GM18502 (cell line): Measurements from ENCODE around the gene RAP1GAP2.
"Not testable (repeated sequence)": the region's sequence is repeated elsewhere in the genome, so short reads cannot be mapped to it uniquely, and the experiment has no call there.

Experiments
- ATAC-seq: cut with Tn5 transposase; IDR thresholded peaks from one replicate; pipeline ENCODE4 v1.9.1; 2021; ENCODE audit warnings: mild to moderate bottlenecking; ENCODE audit not compliant: unreplicated experiment, poor library complexity

RAP1GAP2 gene

GRCh38 chr17:3008336-3009288 lies 212.4 kb downstream of the RAP1GAP2 start:
- ATAC-seq, result no peak

GRCh38 chr17:3009411-3009920 lies 213.2 kb downstream of the RAP1GAP2 start:
- no peak for ATAC-seq

GRCh38 chr17:3011891-3012290 lies 215.7 kb downstream of the RAP1GAP2 start:
- ATAC-seq, result no peak

- no peak for ATAC-seq
These were observed 216.8 kb downstream of the RAP1GAP2 start for GRCh38 chr17:3012926-3013581.

DNA sequence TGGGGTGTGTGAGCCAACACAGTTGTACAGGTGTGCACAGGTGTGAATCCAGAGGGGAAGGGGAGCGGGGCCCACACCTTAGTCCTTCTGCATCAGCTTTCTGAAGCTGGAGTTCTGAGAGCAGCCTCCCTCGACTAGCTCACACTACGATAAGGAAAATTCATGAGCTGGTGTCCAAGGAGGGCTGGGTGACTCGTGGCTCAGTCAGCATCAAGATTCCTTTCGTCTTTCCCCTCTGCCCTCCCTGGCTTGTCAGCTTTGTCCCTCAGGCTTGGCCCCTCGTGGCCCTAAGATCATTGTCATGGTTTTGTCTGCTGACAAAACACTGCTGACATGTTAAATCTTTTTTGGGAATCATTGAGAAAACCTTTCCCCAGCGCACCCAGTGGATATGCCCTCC lies 219.7 kb downstream of the RAP1GAP2 start:
- no peak for ATAC-seq

GRCh38 chr17:3017936-3018335 lies 221.7 kb downstream of the RAP1GAP2 start:
- ATAC-seq, result no peak

GRCh38 chr17:3019761-3020160 lies 223.5 kb downstream of the RAP1GAP2 start:
- ATAC-seq, result no peak

- ATAC-seq, result no peak
These were observed 224.1 kb downstream of the RAP1GAP2 start for GRCh38 chr17:3020381-3020780.

- ATAC-seq, result no peak
These were observed 226.0 kb downstream of the RAP1GAP2 start for GRCh38 chr17:3022197-3022596.

- ATAC-seq, result no peak
These were observed 228.1 kb downstream of the RAP1GAP2 start for GRCh38 chr17:3024346-3024745.

DNA sequence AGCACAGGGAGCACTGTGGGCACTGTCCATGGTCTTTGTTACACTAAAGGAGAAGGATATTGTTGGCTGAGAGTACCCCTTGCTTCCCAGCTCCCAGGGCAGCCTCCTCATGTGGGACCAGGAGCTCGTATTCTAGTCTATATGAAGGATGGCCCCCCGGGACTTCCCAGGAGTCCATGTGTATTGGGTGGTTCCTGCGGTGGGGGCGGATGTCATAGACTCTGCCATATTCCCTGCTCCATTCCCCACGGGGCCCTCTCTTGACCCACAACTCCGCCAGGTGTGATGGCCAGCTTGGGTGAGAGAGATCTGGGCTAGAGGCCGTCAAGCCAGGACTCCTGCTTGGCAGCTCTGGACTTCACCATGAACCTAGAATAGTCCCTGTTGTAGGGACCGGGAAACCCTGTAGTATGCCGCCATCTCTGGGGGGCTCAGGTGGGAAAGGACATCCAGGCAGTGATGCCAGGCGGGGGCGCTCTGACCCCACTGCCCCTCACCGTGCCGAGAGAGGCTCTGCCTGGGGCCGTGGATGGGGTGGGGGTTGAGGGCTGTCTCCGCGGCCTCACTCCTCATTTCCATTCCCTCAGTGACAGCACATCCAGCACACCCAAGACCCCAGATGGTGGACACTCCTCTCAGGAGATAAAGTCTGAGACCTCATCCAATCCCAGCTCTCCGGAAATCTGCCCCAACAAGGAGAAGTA lies 229.3 kb downstream of the RAP1GAP2 start:
- ATAC-seq, result no peak

- no peak for ATAC-seq
These were observed 230.1 kb downstream of the RAP1GAP2 start for GRCh38 chr17:3026125-3026855.

DNA sequence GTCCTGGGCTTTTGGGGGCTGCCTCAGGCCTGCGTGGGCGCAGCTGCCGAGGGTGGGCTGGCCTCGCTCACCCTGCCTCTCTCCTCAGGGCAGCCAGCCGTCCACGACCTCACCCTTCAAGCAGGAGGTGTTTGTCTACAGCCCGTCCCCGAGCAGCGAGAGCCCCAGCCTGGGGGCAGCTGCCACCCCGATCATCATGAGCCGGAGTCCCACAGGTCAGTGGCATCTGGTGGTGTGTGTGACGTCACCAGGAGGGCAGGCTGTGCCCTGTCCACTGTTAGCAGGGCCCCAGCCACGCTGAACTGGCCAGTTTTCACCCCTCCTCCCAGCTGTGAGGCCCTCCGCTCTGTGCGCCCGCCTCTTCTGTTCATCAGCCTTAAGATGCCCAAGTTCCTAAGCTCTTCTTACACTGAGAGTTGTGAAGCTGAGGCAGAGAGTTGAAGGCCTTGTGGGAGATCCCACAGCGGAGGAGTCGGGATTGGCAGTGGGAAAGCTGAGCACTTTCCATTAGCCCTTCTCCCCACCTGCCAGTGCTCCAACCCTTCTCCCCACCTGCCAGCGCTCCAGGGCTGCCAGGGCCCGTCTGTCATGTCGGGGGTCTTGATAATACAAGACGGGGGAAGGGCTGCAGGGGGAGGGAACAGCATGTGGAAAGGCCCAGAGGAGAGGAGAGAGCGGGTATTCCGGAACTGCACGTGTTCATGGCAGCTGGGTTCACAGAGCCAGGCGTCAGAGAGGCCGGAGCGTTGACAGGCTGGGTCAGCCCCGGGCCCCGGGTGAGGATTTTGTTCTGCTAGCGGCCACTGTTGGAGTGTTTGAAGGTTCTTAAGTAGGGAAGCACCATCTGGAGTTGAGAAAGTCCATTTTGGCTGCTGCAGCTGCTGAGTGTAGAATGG lies 230.9 kb downstream of the RAP1GAP2 start:
- ATAC-seq, result no peak

DNA sequence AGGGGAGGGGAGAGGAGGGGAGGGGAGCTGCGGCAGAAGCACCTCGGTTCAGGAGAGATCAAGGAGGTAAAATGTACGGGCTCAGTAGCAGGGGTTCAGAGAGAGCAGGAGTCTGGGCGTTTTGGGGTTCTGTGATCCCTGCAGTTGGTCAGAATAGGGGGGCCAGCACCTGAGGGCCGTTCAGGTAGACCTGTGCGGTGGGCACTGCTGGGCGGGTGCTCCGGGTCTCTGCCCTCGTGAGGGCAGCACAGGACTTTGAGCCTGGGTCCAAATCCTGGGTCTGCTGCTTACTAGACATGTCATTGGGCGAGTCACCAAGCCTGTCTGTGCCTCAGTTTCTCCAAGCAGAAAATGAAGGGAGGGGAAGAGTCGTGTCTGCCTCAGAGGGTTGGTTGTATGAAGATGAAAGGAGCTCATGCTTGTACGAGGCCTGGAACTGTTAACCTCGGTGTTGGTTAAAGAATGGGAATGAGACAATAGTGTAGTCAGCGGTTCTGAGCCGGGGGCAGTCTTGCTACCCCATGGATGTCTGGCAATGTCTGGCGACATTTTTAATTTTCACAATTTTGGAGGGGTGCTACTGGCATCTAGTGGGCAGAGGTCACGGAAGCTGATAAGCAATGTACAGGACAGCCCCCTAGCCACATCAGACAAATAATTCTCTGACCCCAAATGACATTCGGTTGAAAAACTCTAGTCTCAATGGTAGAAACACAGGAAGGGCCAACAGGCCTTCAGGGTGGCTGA lies 231.7 kb downstream of the RAP1GAP2 start:
- no peak for ATAC-seq

DNA sequence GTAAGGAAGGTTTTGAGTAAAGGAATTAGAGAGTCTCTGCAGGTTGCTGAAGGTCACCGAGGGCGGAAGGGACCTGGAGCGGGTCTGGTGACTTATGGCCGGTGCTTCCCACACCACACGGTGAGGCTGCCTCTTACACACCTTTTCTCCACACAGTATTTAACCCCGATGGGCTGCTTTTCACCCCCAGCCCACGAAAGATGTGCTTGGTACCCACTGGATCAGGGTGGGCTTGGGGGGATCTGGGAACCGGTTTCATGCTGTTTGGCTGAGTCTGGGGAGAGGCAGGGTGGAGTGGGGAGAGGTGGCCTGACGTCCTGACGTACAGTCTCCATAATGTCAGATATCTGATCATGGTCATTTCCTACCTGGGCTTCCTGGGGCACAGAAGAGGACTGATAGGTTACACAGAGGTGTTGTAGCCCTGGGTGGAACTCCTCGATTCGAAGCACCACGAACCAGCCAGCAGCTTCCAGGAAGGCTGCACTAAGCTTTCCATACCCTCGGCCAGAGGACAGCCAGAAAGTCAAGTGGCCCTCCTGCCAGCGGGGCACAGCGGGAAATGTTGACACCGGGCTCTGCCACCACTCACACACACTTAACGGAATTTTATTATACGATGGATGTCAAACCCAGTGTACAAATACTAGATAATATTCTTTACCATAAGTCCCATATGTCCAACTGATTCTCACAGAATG lies 233.1 kb downstream of the RAP1GAP2 start:
- no peak for ATAC-seq

DNA sequence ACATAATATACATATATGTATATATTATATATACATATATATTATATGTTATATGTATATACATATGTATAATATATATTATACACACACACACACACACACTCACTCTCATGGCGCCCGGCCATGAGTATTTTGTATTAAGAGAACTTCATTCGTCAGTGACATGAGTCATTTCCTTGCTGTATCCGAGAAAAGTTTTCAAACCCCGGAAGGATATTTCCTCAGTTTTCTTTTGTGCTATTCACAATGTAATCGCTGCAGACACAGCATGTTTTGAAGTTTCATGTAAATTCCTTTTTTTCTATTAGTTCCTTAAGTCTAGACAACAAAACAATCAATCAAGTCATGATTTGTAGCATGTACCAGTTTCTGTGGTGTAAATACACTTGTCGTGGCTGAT lies 233.9 kb downstream of the RAP1GAP2 start:
- ATAC-seq, result no peak

DNA sequence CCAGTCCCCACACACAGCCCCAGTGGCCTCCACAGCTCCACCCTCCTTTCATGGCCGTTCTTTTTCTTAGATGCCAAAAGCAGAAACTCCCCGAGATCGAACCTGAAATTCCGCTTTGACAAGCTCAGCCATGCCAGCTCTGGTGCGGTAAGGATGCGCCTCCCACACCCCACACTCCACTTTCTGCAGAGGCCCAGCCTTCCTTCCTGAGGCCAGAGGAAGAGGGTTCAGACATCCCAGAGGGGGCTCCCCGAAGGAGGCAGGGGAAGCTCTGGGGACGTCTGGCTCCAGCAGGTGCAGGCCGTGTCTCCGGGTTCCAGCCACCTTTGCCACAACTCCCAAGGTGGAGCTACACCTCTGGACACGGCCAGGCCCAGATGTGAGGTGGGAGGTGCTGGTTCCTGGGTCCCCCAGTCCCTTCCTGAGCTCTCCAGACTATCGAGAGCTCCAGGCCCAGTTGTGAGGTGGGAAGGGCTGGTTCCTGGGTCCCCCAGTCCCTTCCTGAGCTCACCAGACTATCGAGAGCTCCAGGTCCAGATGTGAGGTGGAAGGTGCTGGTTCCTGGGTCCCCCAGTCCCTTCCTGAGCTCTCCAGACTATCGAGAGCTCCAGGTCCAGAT lies 234.7 kb downstream of the RAP1GAP2 start:
- not testable (repeated sequence) for ATAC-seq
